Measurements from ENCODE around the gene XXYLT1.

Gene XXYLT1

DNA sequence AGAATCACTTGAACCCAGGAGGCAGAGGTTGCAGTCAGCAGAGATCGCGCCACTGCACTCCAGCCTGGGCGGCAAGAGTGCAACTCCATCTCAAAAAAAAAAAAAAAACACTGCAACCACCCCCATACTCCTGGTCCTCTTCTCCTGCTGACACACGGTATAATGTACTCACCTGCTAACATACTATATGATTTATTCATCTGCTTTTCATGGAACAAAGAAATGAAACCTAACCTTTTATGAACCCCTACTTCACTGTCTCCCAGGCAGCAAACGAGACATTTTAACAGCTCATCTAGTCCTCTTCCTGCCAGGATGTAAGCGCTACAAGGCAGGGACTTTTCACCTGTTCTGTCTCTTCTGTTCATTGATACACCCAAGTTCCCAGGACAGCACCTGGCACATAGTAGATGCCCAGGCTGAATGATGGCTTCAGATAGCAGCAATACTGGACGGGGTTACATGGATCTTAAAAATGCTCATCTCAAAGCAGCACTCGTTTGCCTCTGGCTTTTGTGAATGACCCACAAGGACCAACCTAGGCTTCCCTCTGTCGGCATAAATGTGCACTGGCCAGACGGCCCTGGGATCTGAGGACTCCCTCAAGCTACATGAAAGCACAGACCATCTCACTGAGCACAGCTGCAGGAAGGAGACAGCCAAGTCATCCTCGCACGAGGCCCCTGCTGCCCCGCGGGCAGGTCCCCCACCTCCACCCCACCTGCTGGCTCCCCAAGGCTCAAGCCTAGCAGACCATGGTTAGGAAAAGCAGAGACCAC lies 20.3 kb downstream of the XXYLT1 start:
- H3K4me1 Mint-ChIP-seq = peaks cover 97% of the 10 kb centered on the region
- peak overlapping the region; percentile 86 for H3K27ac Mint-ChIP-seq
- DNase-seq = no peak
- peak overlapping the region; percentile 63 for H3K4me3 Mint-ChIP-seq
- peaks cover 15% of the 10 kb centered on the region for H3K9me3 Mint-ChIP-seq
- H3K36me3 Mint-ChIP-seq (ENCODE audit: low read depth) = peaks cover 46% of the 10 kb centered on the region
- TF ChIP-seq, protein P1, sequence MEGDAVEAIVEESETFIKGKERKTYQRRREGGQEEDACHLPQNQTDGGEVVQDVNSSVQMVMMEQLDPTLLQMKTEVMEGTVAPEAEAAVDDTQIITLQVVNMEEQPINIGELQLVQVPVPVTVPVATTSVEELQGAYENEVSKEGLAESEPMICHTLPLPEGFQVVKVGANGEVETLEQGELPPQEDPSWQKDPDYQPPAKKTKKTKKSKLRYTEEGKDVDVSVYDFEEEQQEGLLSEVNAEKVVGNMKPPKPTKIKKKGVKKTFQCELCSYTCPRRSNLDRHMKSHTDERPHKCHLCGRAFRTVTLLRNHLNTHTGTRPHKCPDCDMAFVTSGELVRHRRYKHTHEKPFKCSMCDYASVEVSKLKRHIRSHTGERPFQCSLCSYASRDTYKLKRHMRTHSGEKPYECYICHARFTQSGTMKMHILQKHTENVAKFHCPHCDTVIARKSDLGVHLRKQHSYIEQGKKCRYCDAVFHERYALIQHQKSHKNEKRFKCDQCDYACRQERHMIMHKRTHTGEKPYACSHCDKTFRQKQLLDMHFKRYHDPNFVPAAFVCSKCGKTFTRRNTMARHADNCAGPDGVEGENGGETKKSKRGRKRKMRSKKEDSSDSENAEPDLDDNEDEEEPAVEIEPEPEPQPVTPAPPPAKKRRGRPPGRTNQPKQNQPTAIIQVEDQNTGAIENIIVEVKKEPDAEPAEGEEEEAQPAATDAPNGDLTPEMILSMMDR (IDR thresholded peaks at IDR 0.05) = no peak
- peaks cover 3% of the 10 kb centered on the region for H3K27me3 Mint-ChIP-seq (ENCODE audit: low read depth, poor library complexity)

DNA sequence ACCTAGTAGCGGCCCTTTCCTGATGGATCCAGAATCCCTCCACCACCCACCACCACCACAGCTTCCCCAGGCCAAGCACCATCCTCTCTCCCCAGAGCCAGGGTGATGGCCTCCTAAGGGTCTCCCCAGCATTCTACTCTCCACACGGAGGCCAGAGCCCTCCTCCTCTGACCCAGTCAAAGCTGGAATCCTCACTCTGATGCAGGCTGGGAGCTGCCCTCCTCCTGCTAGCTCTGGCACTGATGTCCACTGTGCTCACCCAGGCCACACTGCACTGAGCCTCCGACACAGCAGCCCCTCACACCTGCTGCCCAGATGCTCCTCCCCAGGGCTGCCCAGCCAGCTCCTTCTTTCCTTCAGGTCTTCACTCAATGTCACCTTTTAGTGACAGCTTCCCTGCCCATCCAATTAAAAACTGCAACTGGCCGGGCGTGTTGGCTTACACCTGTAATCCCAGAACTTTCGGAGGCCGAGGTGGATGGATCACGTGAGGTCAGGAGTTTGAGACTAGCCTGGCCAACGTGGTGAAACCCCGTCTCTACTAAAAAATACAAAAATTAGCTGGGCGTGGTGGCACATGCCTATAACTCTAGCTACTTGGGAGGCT lies 21.0 kb downstream of the XXYLT1 start:
- peaks cover 2% of the 10 kb centered on the region for H3K27me3 Mint-ChIP-seq (ENCODE audit: low read depth, poor library complexity)
- peak overlapping the region; percentile 25 for H3K4me3 Mint-ChIP-seq
- DNase-seq = no peak
- peaks cover 50% of the 10 kb centered on the region for H3K36me3 Mint-ChIP-seq (ENCODE audit: low read depth)
- peaks cover 15% of the 10 kb centered on the region for H3K9me3 Mint-ChIP-seq
- peaks cover 94% of the 10 kb centered on the region for H3K4me1 Mint-ChIP-seq
- peak overlapping the region; percentile 80 for H3K27ac Mint-ChIP-seq
- TF ChIP-seq, protein P1 (IDR thresholded peaks at IDR 0.05) = no peak

DNA sequence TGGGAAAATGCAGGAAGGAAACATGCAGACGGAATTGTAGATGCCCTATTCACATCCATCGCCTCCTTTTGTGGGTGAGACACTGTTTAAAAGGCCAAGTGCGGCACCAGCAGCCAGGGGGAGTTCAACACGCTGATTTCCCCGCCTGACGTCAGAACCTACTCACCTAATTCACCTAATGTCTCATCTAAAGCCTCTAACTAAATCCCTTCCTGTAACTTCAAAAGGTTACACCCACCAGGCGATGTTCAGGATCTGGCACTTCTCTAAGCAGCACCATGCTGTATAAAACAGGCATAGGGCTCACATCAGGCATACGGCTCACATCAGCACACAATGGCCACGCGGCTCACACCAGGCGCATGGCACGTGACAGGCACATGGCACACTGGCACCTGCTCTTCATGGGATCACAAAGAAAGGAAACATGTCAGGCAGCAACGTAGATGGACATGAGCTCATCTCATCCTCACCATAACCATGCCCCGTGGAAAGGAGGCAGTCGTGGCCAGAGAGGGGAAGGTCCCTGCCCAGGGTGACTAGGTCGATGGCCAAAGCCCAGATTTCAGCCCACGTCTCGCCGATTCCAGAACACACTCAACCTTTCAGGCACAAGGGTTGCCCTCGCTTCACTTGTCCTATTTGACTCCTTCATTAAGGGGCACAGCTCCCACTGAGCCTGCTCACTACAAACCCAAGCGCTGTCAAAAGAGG lies 21.7 kb downstream of the XXYLT1 start:
- Mint-ChIP-seq H3K36me3 (ENCODE audit: low read depth) (peaks cover 50% of the 10 kb centered on the region), H3K4me3 (peak overlapping the region; percentile 25), H3K4me1 (peaks cover 87% of the 10 kb centered on the region), H3K27me3 (ENCODE audit: low read depth, poor library complexity) (no peaks in the 10 kb centered on the region), H3K9me3 (peaks cover 15% of the 10 kb centered on the region), H3K27ac (peak overlapping the region; percentile 80)
- TF ChIP-seq, protein P1 (IDR thresholded peaks at IDR 0.05) = no peak
- no peak for DNase-seq

DNA sequence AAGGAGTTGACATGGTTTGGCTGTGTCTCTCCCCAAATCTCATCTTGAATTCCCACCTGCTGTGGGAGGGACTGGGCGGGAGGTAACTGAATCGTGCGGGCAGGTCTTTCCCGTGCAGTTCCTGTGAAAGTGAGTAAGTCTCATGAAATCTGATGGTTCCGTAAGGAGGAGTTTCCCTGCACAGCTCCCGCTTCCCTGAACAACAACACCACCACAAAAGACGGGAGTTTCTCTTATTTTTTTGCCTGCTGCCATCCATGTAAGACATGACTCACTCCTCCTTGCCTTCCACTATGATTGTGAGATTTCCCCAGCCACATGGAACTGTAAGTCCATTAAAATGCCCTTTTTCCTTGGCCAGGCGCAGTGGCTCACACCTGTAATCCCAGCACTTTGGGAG lies 22.7 kb downstream of the XXYLT1 start:
- Mint-ChIP-seq H3K4me1 (peaks cover 87% of the 10 kb centered on the region), H3K4me3 (no peak overlapping the region), H3K27me3 (ENCODE audit: low read depth, poor library complexity) (no peaks in the 10 kb centered on the region), H3K36me3 (ENCODE audit: low read depth) (peaks cover 50% of the 10 kb centered on the region), H3K9me3 (peaks cover 15% of the 10 kb centered on the region), H3K27ac (no peak overlapping the region)
- DNase-seq = no peak
- TF ChIP-seq, protein P1 (IDR thresholded peaks at IDR 0.05) = no peak

DNA sequence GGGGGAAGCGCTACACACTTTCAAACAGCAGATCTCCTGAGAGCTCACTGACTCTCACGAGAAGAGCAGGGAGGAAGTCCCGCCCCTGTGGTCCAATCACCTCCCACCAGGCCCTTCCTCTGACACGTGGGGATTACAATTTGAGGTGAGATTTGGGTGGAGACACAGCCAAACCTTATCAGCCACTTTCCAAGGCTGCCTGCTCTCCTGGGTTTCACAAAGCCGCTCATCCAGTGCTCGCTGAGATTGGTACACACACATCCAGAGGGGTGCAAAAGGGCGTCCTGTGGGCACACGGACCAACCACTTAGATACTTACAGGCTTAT lies 23.1 kb downstream of the XXYLT1 start:
- Mint-ChIP-seq H3K27ac (peak overlapping the region; percentile 24), H3K4me1 (peaks cover 87% of the 10 kb centered on the region), H3K27me3 (ENCODE audit: low read depth, poor library complexity) (no peaks in the 10 kb centered on the region), H3K36me3 (ENCODE audit: low read depth) (peaks cover 50% of the 10 kb centered on the region), H3K9me3 (peaks cover 15% of the 10 kb centered on the region), H3K4me3 (no peak overlapping the region)
- no peak for DNase-seq
- TF ChIP-seq, protein P1 (IDR thresholded peaks at IDR 0.05) = no peak

All from nephron progenitor cell (in vitro differentiated cells).